ENCODE measurements around the gene PCSK5. TPM values are rescaled to one million over a fixed set of nuclear protein-coding genes. Genes with fewer than 3 reads are reported as not detected.

PCSK5 gene
- total and polyA plus RNA-seq, 4 donors: 0.58 to 3.6 (median 0.82) TPM

- Histone ChIP-seq H3K9ac (ENCODE audit: low read depth in 1 of 2, low read length in 2 of 2) (no peak overlapping the region), H3K9me3 (ENCODE audit: control insufficient read depth in 4 of 4, low read length in 3 of 4) (no peaks in the 10 kb centered on the region), H3K27ac (ENCODE audit: low read depth in 1 of 2, low read length in 2 of 2) (no peak overlapping the region), H3K4me1 (ENCODE audit: control insufficient read depth in 4 of 4, insufficient read depth in 4 of 4, low read length in 3 of 4) (no peaks in the 10 kb centered on the region), H3K4me3 (ENCODE audit: low read depth in 1 of 3, low read length in 3 of 3) (no peak overlapping the region), H3K27me3 (ENCODE audit: control insufficient read depth in 4 of 4, insufficient read depth in 4 of 4, low read length in 3 of 4) (no peaks in the 10 kb centered on the region), H3K36me3 (ENCODE audit: control insufficient read depth in 4 of 4, insufficient read depth in 3 of 4, low read depth in 1 of 4, low read length in 3 of 4) (no peaks in the 10 kb centered on the region)
- DNase-seq (ENCODE audit: low spot score): no peak
- WGBS: 81% methylated on average over 9 of the region's 9 CpGs
- no peak for TF ChIP-seq FOXA1 (IDR thresholded peaks at IDR 0.05)
- TF ChIP-seq TAF1 (conservative IDR thresholded peaks at IDR 0.05): no peak
- TF ChIP-seq SP1 (IDR thresholded peaks at IDR 0.05): no peak
- TF ChIP-seq ZBTB33 (IDR thresholded peaks at IDR 0.05): no peak
- no peak for TF ChIP-seq NR2F2 (IDR thresholded peaks at IDR 0.05)
- TF ChIP-seq CTCF (IDR thresholded peaks at IDR 0.05; ENCODE audit: low read depth, low read length, missing input control): no peak
- no peak for TF ChIP-seq HNF4G (IDR thresholded peaks at IDR 0.05)
- TF ChIP-seq MAX (IDR thresholded peaks at IDR 0.05): no peak
- no peak for TF ChIP-seq GABPA (IDR thresholded peaks at IDR 0.05 in 1 of 2, conservative IDR thresholded peaks at IDR 0.05 in 1 of 2)
- no peak for TF ChIP-seq JUND (IDR thresholded peaks at IDR 0.05)
- TF ChIP-seq EGR1 (IDR thresholded peaks at IDR 0.05; ENCODE audit: low read depth in 2 of 2): no peak
- TF ChIP-seq FOXA2 (IDR thresholded peaks at IDR 0.05): no peak
- TF ChIP-seq HNF4A (conservative IDR thresholded peaks at IDR 0.05): no peak
- TF ChIP-seq ATF3 (IDR thresholded peaks at IDR 0.05): no peak
- no peak for TF ChIP-seq RAD21 (IDR thresholded peaks at IDR 0.05)
Measured at GRCh38 chr9:76321195-76321828, 430.8 kb downstream of the PCSK5 start.

- no peaks in the 10 kb centered on the region for H3K36me3 ChIP-seq (ENCODE audit: control insufficient read depth in 4 of 4, insufficient read depth in 3 of 4, low read depth in 1 of 4, low read length in 3 of 4)
- TF ChIP-seq RAD21 (IDR thresholded peaks at IDR 0.05): no peak
- no peak for TF ChIP-seq RXRA (IDR thresholded peaks at IDR 0.05)
- no peak for TF ChIP-seq NR2F2 (IDR thresholded peaks at IDR 0.05)
- no peak for TF ChIP-seq TAF1 (conservative IDR thresholded peaks at IDR 0.05)
- no peak for TF ChIP-seq HNF4G (IDR thresholded peaks at IDR 0.05)
- no peak for TF ChIP-seq FOXA2 (IDR thresholded peaks at IDR 0.05)
- TF ChIP-seq CTCF (IDR thresholded peaks at IDR 0.05; ENCODE audit: low read depth, low read length, missing input control): no peak
- no peak for TF ChIP-seq REST (IDR thresholded peaks at IDR 0.05)
- WGBS: 80% methylated on average over 10 of the region's 10 CpGs
- no peaks in the 10 kb centered on the region for H3K27me3 ChIP-seq (ENCODE audit: control insufficient read depth in 4 of 4, insufficient read depth in 4 of 4, low read length in 3 of 4)
- DNase-seq (ENCODE audit: low spot score): no peak
- no peak overlapping the region for H3K27ac ChIP-seq (ENCODE audit: low read depth in 1 of 2, low read length in 2 of 2)
- no peak overlapping the region for H3K4me3 ChIP-seq (ENCODE audit: low read depth in 1 of 3, low read length in 3 of 3)
- H3K9ac ChIP-seq (ENCODE audit: low read depth in 1 of 2, low read length in 2 of 2): no peak overlapping the region
- H3K4me1 ChIP-seq (ENCODE audit: control insufficient read depth in 4 of 4, insufficient read depth in 4 of 4, low read length in 3 of 4): no peaks in the 10 kb centered on the region
- H3K9me3 ChIP-seq (ENCODE audit: control insufficient read depth in 4 of 4, low read length in 3 of 4): no peaks in the 10 kb centered on the region
Measured at GRCh38 chr9:76322810-76323209, 432.3 kb downstream of the PCSK5 start.
